Left lung (tissue), 10 donors: ENCODE data around the gene GHITM. TPM values are rescaled to one million over a fixed set of nuclear protein-coding genes. Genes with fewer than 3 reads are reported as not detected.

Experiments
- ATAC-seq: fragments of 200-7000 bp; cut with Tn5 transposase; one replicate; pipeline ENCODE4 v1.9.1; 2020; ENCODE audit warnings: moderate library complexity
- DNase-seq, 4 donors: peaks; one replicate each; pipeline ENCODE4 v3.0.0-alpha.2; 2013 to 2020
- H3K27ac ChIP-seq, 2 donors: fragments of 200-600 bp; sonication (generic) in 1 of 2; one replicate each; pipeline versions ENCODE4 v1.5.0 to v1.8.0; 2020 to 2021
- H3K27me3 ChIP-seq, 2 donors: fragments of 200-600 bp; sonication (generic) in 1 of 2; one replicate each; pipeline versions ENCODE4 v1.5.0 to v1.8.0; 2020 to 2021
- H3K36me3 ChIP-seq, 2 donors: fragments of 200-600 bp; sonication (generic) in 1 of 2; one replicate each; pipeline versions ENCODE4 v1.5.0 to v1.8.0; 2020 to 2021
- H3K4me1 ChIP-seq, 2 donors: fragments of 200-600 bp; one replicate each; pipeline ENCODE4 v1.8.0; 2021
- H3K4me3 ChIP-seq, 2 donors: fragments of 200-600 bp; sonication (generic) in 1 of 2; one replicate each; pipeline versions ENCODE4 v1.5.0 to v1.8.0; 2020 to 2021; ENCODE audit warnings: mild to moderate bottlenecking in 1 of 2
- H3K9me3 ChIP-seq, 2 donors: fragments of 200-600 bp; sonication (generic) in 1 of 2; one replicate each; pipeline versions ENCODE4 v1.5.0 to v1.8.0; 2020 to 2021
- intact Hi-C, 2 donors: fragments of 100-400 bp; cut with DNase I; formaldehyde crosslinking; loops; one replicate each; pipeline versions ENCODE4 v1.11.2 to v1.14.2; 2022
- polyA plus RNA-seq, 6 donors: library from polyadenylated mRNA; unstranded; fragments of 120-200 nt; gene quantifications; one replicate each; pipeline ENCODE4 v1.2.1, GENCODE V29; 2013; ENCODE audit not compliant: insufficient read length in 6 of 6
- total RNA-seq, 2 donors: library from RNA; stranded (reverse); fragmentation: NEBNext Ultra II Directional; extraction: Animal tissue kit (Norgen Biotek cat#: 25700); gene quantifications; one replicate each; pipeline ENCODE4 v1.2.1, GENCODE V29; 2021
- TF ChIP-seq, protein P1 (sequence below), 2 donors: fragments of 200-600 bp; sonication (generic) in 1 of 2; IDR thresholded peaks; one replicate each; pipeline versions ENCODE4 v1.5.0 to v1.8.0; 2021; ENCODE audit warnings: antibody characterized with exemption in 2 of 2
- donor health status: DM: no; HTN: yes; CAD: no.
- donor health status: DM: no; HTN: no; CAD: no.

Gene GHITM
- total and polyA plus RNA-seq, 8 donors: 104 to 151 (median 120) TPM

DNA sequence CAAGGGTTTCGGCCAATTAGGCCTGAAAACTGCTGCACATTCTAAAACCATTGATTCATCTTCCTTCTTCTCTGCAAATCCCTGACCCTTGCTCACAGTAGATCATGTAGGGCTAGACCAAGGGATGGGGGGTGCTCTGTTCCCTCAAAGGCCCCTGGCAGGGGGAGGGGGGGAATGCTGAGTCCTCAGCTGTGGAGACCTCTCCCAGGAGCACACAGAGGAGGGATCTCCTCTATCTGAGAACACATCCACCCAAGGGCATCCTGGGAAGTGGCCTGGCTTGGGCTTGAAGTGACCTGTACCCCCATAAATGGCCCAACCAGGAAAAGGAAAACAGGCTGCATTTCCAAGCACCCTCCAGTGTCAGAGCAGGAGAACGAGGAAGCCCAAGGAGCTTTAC is 54.0 kb downstream of the GHITM start:
- intact Hi-C loops: no loop called here
- Histone ChIP-seq H3K36me3 (no peaks in the 10 kb centered on the region), H3K27ac (no peak overlapping the region), H3K4me3 (no peak overlapping the region), H3K4me1 (peaks cover 9 to 14% of the 10 kb centered on the region in 2 donors), H3K9me3 (no peaks in the 10 kb centered on the region), H3K27me3 (peaks cover 26 to 83% of the 10 kb centered on the region in 2 donors)
- DNase-seq (no peak), ATAC-seq (no peak)
- TF ChIP-seq, protein P1, sequence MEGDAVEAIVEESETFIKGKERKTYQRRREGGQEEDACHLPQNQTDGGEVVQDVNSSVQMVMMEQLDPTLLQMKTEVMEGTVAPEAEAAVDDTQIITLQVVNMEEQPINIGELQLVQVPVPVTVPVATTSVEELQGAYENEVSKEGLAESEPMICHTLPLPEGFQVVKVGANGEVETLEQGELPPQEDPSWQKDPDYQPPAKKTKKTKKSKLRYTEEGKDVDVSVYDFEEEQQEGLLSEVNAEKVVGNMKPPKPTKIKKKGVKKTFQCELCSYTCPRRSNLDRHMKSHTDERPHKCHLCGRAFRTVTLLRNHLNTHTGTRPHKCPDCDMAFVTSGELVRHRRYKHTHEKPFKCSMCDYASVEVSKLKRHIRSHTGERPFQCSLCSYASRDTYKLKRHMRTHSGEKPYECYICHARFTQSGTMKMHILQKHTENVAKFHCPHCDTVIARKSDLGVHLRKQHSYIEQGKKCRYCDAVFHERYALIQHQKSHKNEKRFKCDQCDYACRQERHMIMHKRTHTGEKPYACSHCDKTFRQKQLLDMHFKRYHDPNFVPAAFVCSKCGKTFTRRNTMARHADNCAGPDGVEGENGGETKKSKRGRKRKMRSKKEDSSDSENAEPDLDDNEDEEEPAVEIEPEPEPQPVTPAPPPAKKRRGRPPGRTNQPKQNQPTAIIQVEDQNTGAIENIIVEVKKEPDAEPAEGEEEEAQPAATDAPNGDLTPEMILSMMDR (IDR thresholded peaks at IDR 0.05): no peak

DNA sequence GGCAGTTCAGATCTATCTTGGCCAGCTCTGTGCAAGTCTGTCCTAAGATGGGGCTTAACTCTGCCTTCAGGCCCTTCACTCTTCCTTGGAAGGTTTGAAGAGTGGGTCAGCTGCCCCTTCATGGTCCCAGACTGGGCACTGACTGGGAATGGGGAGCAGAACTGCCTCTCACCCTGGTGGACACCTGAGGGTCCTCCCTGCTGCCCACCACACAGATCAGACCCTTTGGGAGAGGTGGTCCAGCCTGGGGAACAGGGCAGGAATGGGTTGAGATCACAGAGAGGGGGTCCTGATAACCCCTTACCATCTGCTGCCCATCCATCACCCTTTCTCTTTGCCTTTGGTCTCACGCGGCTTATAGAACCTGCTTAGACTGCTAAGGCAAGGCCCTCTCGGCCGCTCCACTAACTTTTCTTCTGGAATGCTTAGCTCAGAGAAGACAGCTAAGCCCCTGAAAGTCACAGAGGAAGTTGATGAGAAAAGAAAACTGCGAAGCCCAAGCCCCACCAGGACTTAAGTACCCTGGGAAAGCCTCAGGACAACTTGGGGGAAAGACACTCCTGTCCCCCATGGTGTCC is 54.6 kb downstream of the GHITM start:
- ATAC-seq: no peak
- Histone ChIP-seq H3K4me1 (peaks cover 9 to 14% of the 10 kb centered on the region in 2 donors), H3K4me3 (peak overlapping the region; percentile 13 to 33), H3K27me3 (peaks cover 26 to 85% of the 10 kb centered on the region in 2 donors), H3K27ac (no peak overlapping the region), H3K9me3 (no peaks in the 10 kb centered on the region), H3K36me3 (no peaks in the 10 kb centered on the region)
- TF ChIP-seq, protein P1 (IDR thresholded peaks at IDR 0.05): no peak
- DNase-seq: peak in 1 of 4 donors; percentile 18
- intact Hi-C loops: no loop called here

DNA sequence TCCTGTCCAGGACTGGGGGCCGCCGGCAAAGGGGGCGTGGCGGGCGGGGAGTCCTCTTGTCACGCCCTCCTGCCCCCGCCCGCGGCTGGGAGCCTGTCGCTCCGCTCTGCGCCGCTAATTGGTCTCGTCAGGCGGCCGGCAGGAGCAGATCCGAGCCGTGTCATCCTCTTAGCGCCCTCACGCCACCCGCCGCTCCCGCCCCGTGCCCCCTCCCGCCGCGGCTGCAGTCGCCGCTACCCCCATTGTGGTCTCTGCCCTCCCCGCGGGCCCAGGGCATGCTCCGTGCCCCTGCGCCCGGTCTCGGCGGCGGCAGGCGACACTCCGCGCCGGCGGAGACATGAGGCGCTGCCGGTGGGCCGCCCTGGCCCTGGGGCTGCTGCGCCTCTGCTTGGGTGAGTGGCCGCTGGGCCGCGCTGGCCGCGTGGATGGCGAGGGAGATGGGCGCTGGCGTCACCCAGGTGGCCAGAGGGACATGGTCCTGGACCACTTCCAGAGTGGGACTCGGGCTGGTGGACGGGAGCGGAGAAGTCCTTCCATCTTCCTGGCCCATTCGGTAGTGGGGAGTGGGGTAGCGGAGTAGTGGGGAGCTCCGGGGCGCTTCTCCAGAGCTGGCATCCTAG is 55.2 kb downstream of the GHITM start, which contains the start of gene CDHR1:
Gene CDHR1 (plus strand): TSS at position 114 of the 620 bp plus-strand sequence. CDS start 224 bp downstream, at position 338.
- DNase-seq: peak in 2 of 4 donors; percentile 13 to 34
- Histone ChIP-seq H3K27ac (no peak within 1 kb of the TSS), H3K9me3 (no peaks in the 10 kb centered on the region), H3K27me3 (peaks cover 26 to 85% of the 10 kb centered on the region in 2 donors), H3K4me1 (peaks cover 9 to 14% of the 10 kb centered on the region in 2 donors), H3K4me3 (peak within 1 kb of the TSS; percentile 13 to 33), H3K36me3 (no peaks in the 10 kb centered on the region)
- TF ChIP-seq, protein P1 (IDR thresholded peaks at IDR 0.05): no peak
- intact Hi-C loops: no loop called here
- peak; percentile 64 for ATAC-seq

DNA sequence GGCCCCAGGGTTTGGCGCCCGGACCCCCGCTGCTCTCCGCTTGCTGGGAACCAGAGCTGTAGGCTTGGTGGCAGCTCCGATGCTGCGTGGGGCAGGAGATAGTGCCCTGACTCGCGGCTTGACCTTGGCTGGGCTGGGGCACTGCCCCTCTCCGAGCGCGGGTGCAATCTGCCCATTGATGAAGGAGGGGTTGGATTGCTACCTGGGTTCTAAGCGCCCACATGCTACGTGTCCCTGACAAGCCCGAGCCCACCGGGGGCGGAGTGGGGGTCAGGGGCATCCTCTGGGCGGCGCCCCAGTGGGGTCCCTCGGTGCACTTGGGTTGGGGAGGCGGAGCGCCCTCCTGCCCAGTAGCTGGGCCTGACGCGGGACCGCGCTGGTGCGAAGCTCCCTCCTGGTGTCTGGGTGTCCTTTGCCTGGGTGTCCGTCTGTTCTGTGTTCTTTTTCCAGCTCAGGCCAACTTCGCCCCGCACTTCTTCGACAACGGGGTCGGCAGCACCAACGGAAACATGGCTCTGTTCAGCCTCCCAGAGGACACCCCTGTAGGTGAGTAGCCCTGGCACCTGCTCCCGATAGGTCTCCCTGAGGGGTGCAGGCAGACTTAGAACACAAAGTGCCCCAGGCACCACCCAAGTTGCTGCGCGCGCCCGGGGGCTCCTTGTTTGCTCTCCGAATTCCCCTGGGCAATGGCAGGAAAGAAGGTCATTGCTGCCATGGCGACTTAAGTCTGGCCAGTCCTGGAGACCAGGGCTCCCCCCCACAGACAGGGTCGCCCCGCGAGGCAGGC is 55.9 kb downstream of the GHITM start:
- H3K27ac ChIP-seq: no peak overlapping the region
- peaks cover 26 to 83% of the 10 kb centered on the region in 2 donors for H3K27me3 ChIP-seq
- peak overlapping the region in 1 of 2 donors; percentile 33 for H3K4me3 ChIP-seq
- H3K9me3 ChIP-seq: no peaks in the 10 kb centered on the region
- TF ChIP-seq, protein P1 (IDR thresholded peaks at IDR 0.05): no peak
- intact Hi-C loops: no loop called here
- no peaks in the 10 kb centered on the region for H3K36me3 ChIP-seq
- ATAC-seq (no peak), DNase-seq (no peak)
- peaks cover 9 to 14% of the 10 kb centered on the region in 2 donors for H3K4me1 ChIP-seq

DNA sequence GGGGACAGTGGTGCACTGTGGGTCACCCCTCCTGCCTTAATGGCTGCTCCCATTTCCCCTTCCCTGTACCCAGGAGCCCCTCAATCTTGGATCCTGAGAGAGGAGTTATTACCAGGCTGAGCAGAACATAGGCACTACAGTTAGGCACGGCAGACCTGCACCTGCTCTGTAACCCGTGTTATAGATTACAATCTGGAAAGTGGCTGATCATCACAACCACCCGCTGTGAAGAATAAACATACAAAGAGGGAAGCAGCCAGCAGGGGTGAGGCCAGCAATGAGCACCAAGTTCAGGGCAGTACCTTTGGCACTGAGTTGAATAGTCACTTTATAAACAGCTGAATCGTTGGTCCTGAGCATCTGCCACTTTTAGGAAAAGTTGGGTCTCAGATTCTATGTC is 56.8 kb downstream of the GHITM start:
- H3K27me3 ChIP-seq: peaks cover 26 to 80% of the 10 kb centered on the region in 2 donors
- no peaks in the 10 kb centered on the region for H3K36me3 ChIP-seq
- no peak overlapping the region for H3K4me3 ChIP-seq
- DNase-seq: no peak
- no peaks in the 10 kb centered on the region for H3K9me3 ChIP-seq
- TF ChIP-seq, protein P1 (IDR thresholded peaks at IDR 0.05): no peak
- peaks cover 9 to 14% of the 10 kb centered on the region in 2 donors for H3K4me1 ChIP-seq
- ATAC-seq: no peak
- intact Hi-C loops: no loop called here
- no peak overlapping the region for H3K27ac ChIP-seq
